Measurements from ENCODE around the gene XRCC3. TPM values are rescaled to one million over a fixed set of nuclear protein-coding genes. Genes with fewer than 3 reads are reported as not detected.
"Not testable (repeated sequence)": the region's sequence is repeated elsewhere in the genome, so short reads cannot be mapped to it uniquely, and the experiment has no call there.

Gene XRCC3
- total RNA-seq, 2 donors from 2014 or later = 31.5 to 47.4 TPM

DNA sequence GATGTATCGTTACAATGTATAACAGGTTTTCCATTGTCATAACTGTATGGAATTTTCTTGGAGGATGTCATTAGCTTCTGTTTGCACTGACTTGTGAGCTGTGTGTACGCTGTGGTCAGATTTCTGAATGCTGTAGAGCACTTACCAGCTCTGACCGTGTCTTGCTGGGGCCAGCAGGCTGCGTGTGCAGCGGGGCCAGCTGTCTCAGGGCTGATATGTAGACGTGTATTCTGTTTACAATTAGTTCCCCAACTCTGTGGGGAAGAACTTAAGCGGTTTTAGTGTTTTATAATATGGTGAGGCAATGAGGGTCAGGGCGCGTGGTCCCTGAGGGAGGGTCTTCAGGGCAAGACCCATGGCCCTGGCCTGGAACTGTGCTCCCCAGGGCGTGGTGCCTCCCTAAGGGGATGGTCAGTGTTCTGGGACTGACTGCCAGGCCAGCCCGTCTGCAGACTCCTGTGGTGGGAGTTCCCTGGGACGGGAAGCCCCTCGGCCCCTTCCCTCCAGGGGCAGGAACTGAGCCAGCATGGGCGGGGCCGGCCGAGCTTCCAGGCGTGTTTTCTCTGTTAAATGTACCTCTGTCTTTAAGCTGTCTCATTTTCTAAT, 18.7 kb downstream of the XRCC3 start:
- H3K4me3 Mint-ChIP-seq = no peak overlapping the region

DNA sequence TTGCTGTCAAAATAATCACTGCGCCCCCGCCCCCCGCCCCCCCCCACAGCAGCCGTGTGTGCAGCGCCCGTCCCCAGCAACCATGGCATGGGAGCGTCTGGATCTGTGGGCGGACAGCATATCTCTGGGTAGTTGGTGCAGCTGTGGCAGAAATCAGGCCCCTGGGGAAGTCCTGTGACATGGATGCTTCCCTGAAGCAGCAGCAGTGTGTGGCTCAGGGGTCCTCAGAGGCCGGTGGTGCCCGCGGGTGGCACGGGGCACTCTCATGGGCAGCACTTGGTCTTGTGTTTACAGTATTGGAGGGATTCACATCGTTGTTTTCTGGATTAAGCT, 19.2 kb downstream of the XRCC3 start:
- Mint-ChIP-seq H3K9me3 (no peaks in the 10 kb centered on the region), H3K4me3 (no peak overlapping the region), H3K4me1 (ENCODE audit: low read depth) (no peaks in the 10 kb centered on the region), H3K27me3 (ENCODE audit: low read depth) (no peaks in the 10 kb centered on the region), H3K27ac (no peak overlapping the region), H3K36me3 (ENCODE audit: insufficient read depth in 2 of 2) (peaks cover 0 to 3% of the 10 kb centered on the region in 2 donors)
- no peak for ATAC-seq (replicated peaks in 1 of 2)
- no peak for DNase-seq

More for the DNA sequence above, 18.7 kb downstream of the XRCC3 start:
- Mint-ChIP-seq H3K27ac (no peak overlapping the region), H3K9me3 (no peaks in the 10 kb centered on the region), H3K4me1 (ENCODE audit: low read depth) (no peaks in the 10 kb centered on the region), H3K36me3 (ENCODE audit: insufficient read depth in 2 of 2) (peaks cover 0 to 3% of the 10 kb centered on the region in 2 donors), H3K27me3 (ENCODE audit: low read depth) (no peaks in the 10 kb centered on the region)
- DNase-seq (no peak), ATAC-seq (replicated peaks in 1 of 2) (no peak)

DNA sequence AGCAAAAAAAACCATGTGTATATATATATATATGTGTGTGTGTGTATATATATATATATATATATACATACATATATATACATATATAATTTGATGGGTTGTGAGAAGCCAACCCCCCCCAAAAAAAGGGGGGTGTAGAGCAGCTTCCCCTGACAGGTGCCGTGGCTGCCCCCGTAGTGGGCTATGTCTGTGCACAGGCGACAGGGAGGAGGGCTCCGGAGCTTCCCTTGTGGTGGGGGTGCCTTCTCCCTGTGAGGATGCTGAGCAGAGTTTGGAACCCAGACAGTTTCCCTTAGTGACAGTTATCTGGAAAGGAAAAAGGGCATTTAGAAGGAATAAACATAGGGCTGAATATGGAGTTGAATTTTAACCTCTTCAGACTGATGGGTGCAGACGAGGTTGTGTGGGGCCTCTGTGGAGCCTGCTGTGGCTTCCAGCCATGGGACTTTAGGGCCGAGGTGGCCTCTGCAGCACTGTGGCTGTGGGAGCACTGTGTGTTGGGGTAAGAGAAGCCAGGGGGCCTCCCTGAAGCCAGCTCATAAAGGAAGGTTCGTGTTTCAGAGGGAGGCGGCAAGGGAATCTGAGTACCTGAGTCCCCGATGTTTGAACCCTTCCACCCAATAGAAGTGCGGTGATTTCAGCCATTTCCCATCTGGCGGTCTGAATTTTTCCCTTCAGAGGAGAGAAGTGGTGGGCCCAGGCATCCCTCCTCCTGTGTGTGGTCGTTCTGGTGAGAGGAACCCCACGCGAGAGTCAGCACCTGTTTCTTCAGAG, 19.8 kb downstream of the XRCC3 start:
- peak overlapping the region; percentile 17 for H3K27ac Mint-ChIP-seq
- H3K4me3 Mint-ChIP-seq = no peak overlapping the region
- no peaks in the 10 kb centered on the region for H3K9me3 Mint-ChIP-seq
- ATAC-seq (replicated peaks in 1 of 2) (no peak), DNase-seq (no peak)
- peaks cover 0 to 3% of the 10 kb centered on the region in 2 donors for H3K36me3 Mint-ChIP-seq (ENCODE audit: insufficient read depth in 2 of 2)
- no peaks in the 10 kb centered on the region for H3K27me3 Mint-ChIP-seq (ENCODE audit: low read depth)
- H3K4me1 Mint-ChIP-seq (ENCODE audit: low read depth) = no peaks in the 10 kb centered on the region

DNA sequence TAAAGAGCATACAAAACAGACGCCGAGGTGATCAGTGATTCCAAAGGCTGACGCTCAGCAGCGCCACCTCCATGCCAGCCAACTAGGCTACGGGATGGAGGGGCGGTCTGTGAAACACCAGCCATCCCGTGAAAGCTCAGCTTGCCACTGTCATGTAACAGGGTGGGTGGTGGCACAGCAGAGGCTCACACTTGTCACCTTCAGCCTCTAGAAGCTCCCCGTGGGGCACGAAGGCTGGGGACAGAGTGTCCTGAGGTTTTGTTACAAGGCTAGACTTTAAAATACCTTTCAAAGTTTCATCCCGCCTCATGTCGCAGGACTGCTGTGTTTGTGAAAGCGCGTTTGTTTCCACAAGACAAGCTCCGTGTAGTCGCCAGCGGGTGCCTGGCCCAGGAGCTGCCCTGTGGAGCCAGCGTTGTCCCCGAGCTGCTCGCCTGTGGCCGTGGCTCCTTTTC, 20.7 kb downstream of the XRCC3 start:
- H3K36me3 Mint-ChIP-seq (ENCODE audit: insufficient read depth in 2 of 2) = peaks cover 0 to 2% of the 10 kb centered on the region in 2 donors
- H3K4me3 Mint-ChIP-seq = no peak overlapping the region
- DNase-seq = no peak
- no peak overlapping the region for H3K27ac Mint-ChIP-seq
- H3K4me1 Mint-ChIP-seq (ENCODE audit: low read depth) = no peaks in the 10 kb centered on the region
- ATAC-seq (replicated peaks in 1 of 2) = no peak
- H3K27me3 Mint-ChIP-seq (ENCODE audit: low read depth) = no peaks in the 10 kb centered on the region
- H3K9me3 Mint-ChIP-seq = no peaks in the 10 kb centered on the region

DNA sequence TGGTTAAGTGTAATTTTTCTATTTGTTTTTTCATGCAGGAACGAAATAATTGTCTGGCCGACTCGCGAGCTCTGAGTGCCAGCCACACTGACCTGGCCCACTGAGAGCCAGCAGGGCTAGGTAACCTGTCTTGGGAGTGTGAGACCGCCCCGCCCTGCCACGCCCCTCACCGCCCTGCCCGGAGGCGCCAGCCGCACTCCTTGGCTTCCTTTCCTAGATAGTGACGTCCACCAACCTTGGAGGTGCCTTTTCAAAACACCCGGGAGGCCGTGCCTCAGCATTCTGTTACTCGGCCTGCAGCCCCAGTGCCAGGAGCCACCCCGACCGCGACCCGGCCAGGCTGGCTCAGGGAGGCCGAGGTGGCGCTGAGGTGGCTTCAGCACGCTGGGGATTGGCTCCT, 21.7 kb downstream of the XRCC3 start:
- H3K4me1 Mint-ChIP-seq (ENCODE audit: low read depth) = no peaks in the 10 kb centered on the region
- H3K4me3 Mint-ChIP-seq = no peak overlapping the region
- no peak for ATAC-seq (replicated peaks in 1 of 2)
- H3K36me3 Mint-ChIP-seq (ENCODE audit: insufficient read depth in 2 of 2) = no peaks in the 10 kb centered on the region
- H3K27me3 Mint-ChIP-seq (ENCODE audit: low read depth) = no peaks in the 10 kb centered on the region
- no peak overlapping the region for H3K27ac Mint-ChIP-seq
- H3K9me3 Mint-ChIP-seq = no peaks in the 10 kb centered on the region
- no peak for DNase-seq

DNA sequence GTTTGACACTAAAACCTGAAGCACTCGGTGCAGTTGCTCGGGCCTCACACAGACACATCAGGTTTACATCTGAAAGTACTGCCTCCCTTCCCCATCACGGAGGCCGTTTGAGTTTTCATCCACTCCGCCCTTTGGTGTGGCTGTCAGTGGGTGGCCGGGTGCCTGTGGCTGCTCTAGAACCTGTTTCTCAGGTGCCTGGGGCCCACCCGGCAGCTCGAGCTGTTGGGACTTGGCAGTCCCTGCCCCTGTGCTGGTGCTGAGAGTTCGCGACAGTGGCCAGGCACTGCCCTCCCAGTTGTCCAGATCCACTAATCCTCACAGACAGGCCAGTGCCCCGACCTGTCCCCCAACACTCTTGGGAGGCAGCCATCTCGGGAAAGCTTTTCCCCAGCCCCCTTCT, 22.4 kb downstream of the XRCC3 start:
- no peaks in the 10 kb centered on the region for H3K36me3 Mint-ChIP-seq (ENCODE audit: insufficient read depth in 2 of 2)
- DNase-seq = no peak
- no peaks in the 10 kb centered on the region for H3K9me3 Mint-ChIP-seq
- no peak overlapping the region for H3K4me3 Mint-ChIP-seq
- H3K27ac Mint-ChIP-seq = no peak overlapping the region
- no peaks in the 10 kb centered on the region for H3K4me1 Mint-ChIP-seq (ENCODE audit: low read depth)
- no peaks in the 10 kb centered on the region for H3K27me3 Mint-ChIP-seq (ENCODE audit: low read depth)
- no peak for ATAC-seq (replicated peaks in 1 of 2)

DNA sequence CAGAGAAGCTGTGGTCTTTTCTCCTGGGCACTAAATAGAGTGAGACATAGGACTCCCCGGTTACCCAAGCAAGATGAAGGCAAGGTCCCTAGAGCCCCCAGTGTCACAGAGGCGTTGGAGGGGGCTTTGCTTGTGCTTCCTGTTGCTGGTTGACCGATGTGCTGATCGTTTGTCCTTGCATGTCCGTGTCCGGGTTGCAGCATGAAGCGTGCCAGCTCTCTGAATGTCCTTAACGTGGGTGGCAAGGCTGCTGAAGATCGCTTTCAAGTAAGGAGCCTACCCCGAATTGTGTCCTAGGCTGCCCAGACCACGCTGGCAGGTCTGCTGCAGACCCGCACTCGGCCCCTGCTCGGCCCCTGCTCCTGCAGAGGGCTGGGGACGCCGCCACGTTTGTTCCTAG, 23.1 kb downstream of the XRCC3 start:
- Mint-ChIP-seq H3K36me3 (ENCODE audit: insufficient read depth in 2 of 2) (peaks cover 0 to under 1% of the 10 kb centered on the region in 2 donors), H3K4me1 (ENCODE audit: low read depth) (no peaks in the 10 kb centered on the region), H3K27ac (no peak overlapping the region), H3K27me3 (ENCODE audit: low read depth) (no peaks in the 10 kb centered on the region), H3K9me3 (no peaks in the 10 kb centered on the region), H3K4me3 (no peak overlapping the region)
- ATAC-seq (replicated peaks in 1 of 2) (no peak), DNase-seq (no peak)

DNA sequence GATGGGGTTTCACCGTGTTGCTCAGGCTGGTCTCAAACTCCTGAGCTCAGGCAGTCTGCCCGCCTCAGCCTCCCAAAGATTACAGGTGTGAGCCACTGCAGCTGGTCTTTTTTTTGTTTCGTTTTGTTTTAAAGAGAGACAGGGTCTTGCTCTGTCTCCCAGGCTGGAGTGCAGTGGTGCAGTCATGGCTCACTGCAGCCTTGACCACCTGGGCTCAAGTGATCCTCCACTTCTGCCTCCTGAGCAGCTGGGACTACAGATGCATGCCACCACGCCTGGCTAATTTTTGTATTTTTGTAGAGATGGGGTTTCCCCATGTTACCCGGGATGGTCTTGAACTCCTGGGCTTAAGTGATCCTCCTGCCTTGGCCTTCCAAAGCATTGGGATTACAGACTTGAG, 23.6 kb downstream of the XRCC3 start:
- not testable (repeated sequence) for H3K27ac Mint-ChIP-seq; H3K4me1 Mint-ChIP-seq (ENCODE audit: low read depth); H3K27me3 Mint-ChIP-seq (ENCODE audit: low read depth); DNase-seq; H3K9me3 Mint-ChIP-seq; H3K36me3 Mint-ChIP-seq (ENCODE audit: insufficient read depth in 2 of 2); H3K4me3 Mint-ChIP-seq; ATAC-seq (replicated peaks in 1 of 2)

DNA sequence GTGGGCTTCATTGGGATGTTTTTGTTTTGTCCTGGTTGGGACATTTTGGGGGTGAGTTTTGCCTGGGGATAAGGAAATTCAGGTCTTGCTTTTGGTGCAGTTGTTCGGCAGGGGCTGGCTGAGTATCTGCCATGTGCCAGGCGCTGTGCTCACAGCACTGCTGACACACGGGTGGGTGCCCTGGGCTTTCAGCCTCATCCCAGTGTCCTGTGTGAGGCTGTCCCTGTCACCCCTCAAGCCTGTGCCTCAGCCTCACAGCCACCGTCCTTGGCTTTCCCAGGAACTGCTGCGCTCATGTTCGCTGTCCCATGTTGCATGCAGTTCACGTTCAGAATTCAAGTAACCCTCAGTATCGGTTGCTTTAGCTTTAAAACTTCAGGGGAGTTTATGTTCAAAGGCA, 24.9 kb downstream of the XRCC3 start:
- H3K4me1 Mint-ChIP-seq (ENCODE audit: low read depth) = no peaks in the 10 kb centered on the region
- H3K4me3 Mint-ChIP-seq = no peak overlapping the region
- DNase-seq = no peak
- no peaks in the 10 kb centered on the region for H3K27me3 Mint-ChIP-seq (ENCODE audit: low read depth)
- peak overlapping the region; percentile 74 for H3K27ac Mint-ChIP-seq
- peaks cover 0 to 4% of the 10 kb centered on the region in 2 donors for H3K36me3 Mint-ChIP-seq (ENCODE audit: insufficient read depth in 2 of 2)
- ATAC-seq (replicated peaks in 1 of 2) = no peak
- no peaks in the 10 kb centered on the region for H3K9me3 Mint-ChIP-seq

DNA sequence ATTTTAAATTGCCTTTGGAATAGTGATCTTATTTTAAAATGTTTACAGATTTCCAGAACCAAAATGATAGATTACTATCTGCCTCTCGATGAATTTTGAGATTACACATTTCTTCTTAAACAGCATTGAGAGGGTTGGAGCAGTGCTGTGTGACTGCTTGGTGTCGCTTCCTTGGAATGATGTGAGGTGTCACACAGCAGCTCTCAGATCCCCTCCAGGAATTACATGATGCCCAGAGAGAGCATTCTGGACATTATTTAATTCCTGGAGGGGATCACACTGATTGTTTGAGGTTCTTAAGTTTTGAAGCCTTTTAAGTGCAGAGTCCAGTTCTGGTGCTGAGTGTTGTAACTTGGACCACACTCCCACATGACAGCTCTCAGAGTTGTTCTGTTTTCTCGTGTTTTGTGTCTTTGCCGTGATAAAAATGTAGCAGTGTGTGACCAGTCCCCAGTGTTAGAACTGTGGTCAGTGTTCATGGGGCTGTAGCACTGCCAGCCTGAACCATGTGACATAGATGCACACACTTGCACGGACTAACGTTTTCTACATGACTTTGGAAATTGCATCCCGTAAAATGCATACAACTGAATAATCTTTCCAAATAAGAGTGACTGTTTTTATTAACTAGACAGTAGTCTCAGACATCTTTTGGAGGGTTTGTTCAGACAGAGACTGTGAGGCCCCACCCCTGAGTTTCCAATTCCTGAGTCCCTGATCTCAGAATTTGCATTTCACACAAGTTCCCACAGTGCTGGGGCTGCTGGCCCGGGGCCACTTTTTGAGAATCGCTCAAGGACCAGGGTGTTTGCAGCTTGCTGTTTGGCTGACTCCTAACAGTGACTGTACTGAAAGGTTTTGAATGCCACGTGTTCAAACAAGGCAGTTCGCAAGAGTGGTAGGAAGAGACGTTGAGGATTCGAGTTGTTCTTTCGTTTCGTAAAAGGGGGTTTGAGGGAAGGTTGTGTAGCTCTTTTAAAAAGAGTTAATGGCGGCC, 26.0 kb downstream of the XRCC3 start:
- H3K9me3 Mint-ChIP-seq = no peaks in the 10 kb centered on the region
- no peaks in the 10 kb centered on the region for H3K4me1 Mint-ChIP-seq (ENCODE audit: low read depth)
- peaks cover 0 to 4% of the 10 kb centered on the region in 2 donors for H3K36me3 Mint-ChIP-seq (ENCODE audit: insufficient read depth in 2 of 2)
- H3K27ac Mint-ChIP-seq = peak overlapping the region; percentile 21
- no peaks in the 10 kb centered on the region for H3K27me3 Mint-ChIP-seq (ENCODE audit: low read depth)
- DNase-seq (no peak), ATAC-seq (replicated peaks in 1 of 2) (no peak)
- H3K4me3 Mint-ChIP-seq = no peak overlapping the region

DNA sequence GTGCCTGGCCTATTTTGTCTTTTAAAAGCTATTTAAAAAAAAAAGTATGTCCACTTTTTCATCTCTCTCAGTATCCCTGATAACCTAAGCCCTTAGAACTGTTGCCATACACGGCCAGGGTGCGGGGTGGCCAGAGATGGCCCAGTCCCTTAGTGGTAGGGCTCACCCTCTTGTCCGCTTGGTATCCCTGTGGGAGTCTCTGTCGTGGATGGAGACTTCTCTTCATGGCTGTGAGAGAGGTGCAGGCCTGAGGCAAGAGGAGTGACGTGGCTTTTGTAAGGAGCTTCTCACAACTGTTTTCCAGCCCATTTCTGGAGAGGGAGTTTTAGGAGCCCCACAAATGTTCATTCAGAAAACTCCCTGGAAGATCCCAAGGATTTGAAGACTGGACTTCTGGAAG, 26.8 kb downstream of the XRCC3 start:
- H3K36me3 Mint-ChIP-seq (ENCODE audit: insufficient read depth in 2 of 2) = peaks cover 0 to 4% of the 10 kb centered on the region in 2 donors
- DNase-seq (no peak), ATAC-seq (replicated peaks in 1 of 2) (no peak)
- H3K27ac Mint-ChIP-seq = no peak overlapping the region
- no peaks in the 10 kb centered on the region for H3K27me3 Mint-ChIP-seq (ENCODE audit: low read depth)
- no peak overlapping the region for H3K4me3 Mint-ChIP-seq
- H3K9me3 Mint-ChIP-seq = no peaks in the 10 kb centered on the region
- H3K4me1 Mint-ChIP-seq (ENCODE audit: low read depth) = no peaks in the 10 kb centered on the region

DNA sequence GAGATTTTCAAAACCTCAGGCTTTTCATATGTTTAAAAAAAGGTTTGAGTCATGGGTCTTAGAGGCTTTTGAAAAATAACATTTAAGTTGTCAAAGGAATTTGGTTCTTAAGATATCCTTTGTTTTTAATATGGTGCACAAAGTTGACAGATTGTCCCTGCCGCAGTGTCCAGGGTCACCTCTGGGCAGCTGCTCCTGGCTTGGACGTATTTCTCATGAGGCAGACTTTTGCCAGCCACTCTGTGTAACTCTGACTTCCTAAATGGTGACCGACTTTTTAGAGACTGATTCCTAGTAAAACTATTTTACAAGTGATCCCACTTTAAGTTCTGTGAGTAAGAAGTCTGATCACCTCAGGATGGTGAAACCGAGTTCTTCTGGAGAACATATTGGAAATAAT, 27.5 kb downstream of the XRCC3 start:
- Mint-ChIP-seq H3K27ac (no peak overlapping the region), H3K4me1 (ENCODE audit: low read depth) (no peaks in the 10 kb centered on the region), H3K4me3 (no peak overlapping the region), H3K27me3 (ENCODE audit: low read depth) (no peaks in the 10 kb centered on the region), H3K36me3 (ENCODE audit: insufficient read depth in 2 of 2) (peaks cover 0 to 4% of the 10 kb centered on the region in 2 donors), H3K9me3 (no peaks in the 10 kb centered on the region)
- ATAC-seq (replicated peaks in 1 of 2) (no peak), DNase-seq (no peak)
